H1 (cell line): ENCODE results near the gene LEO1. TPM values are rescaled to one million over a fixed set of nuclear protein-coding genes. Genes with fewer than 3 reads are reported as not detected.

ENCODE experiments used
- CTCF ChIA-PET: fragments of 300-600 bp; sonication (Branson Sonifier 250); formaldehyde crosslinking; loops from one replicate; lab custom pipeline; 2021; ENCODE audit not compliant: partially characterized antibody; lab: Charles Lee
- POLR2A ChIA-PET: fragments of 300-600 bp; sonication (Branson Sonifier 250); formaldehyde crosslinking; loops from one replicate; lab custom pipeline; 2021; ENCODE audit warnings: inconsistent platforms; ENCODE audit not compliant: partially characterized antibody; lab: Charles Lee
- DNase-seq, 2 experiments: peaks; one replicate each; pipeline versions ENCODE4 v3.0.0 to v3.0.0-alpha.2; 2010 to 2022; ENCODE audit warnings: low spot score in 2 of 2, low read depth in 1 of 2, mixed read lengths in 1 of 2
- FAIRE-seq: peaks from 2 replicates; lab custom pipeline; 2011; peaks lifted over from hg19 to GRCh38; lab: Jason Lieb, UNC
- H2AFZ ChIP-seq: 2 replicates; pipeline ENCODE4 v1.8.1; 2012; ENCODE audit warnings: low read length, inconsistent platforms
- H2AK5ac ChIP-seq: 2 replicates; pipeline ENCODE4 v1.6.1; 2013; ENCODE audit warnings: low read depth, low read length
- H2BK120ac ChIP-seq: replicated peaks from 2 replicates; pipeline ENCODE3; 2013; ENCODE audit warnings: low read depth, low read length, inconsistent platforms
- H2BK12ac ChIP-seq: 2 replicates; pipeline ENCODE4 v1.6.1; 2013; ENCODE audit warnings: low read depth, low read length
- H2BK15ac ChIP-seq: 2 replicates; pipeline ENCODE4 v1.6.1; 2013; ENCODE audit warnings: low read length
- H2BK20ac ChIP-seq: 2 replicates; pipeline ENCODE4 v1.6.1; 2013; ENCODE audit warnings: low read length
- H2BK5ac ChIP-seq: 2 replicates; pipeline ENCODE4 v1.6.1; 2013; ENCODE audit warnings: low read depth, low read length
- H3K14ac ChIP-seq: 2 replicates; pipeline ENCODE4 v1.6.1; 2013; ENCODE audit warnings: inconsistent platforms; ENCODE audit not compliant: insufficient read length
- H3K18ac ChIP-seq: 2 replicates; pipeline ENCODE4 v1.6.1; 2013; ENCODE audit warnings: low read length; ENCODE audit errors: extremely low read depth
- H3K23ac ChIP-seq: 2 replicates; pipeline ENCODE4 v1.6.1; 2013; ENCODE audit warnings: inconsistent platforms; ENCODE audit not compliant: insufficient read length
- H3K23me2 ChIP-seq: 2 replicates; pipeline ENCODE4 v1.6.1; 2013; ENCODE audit warnings: low read depth, low read length
- H3K27ac ChIP-seq: 2 replicates; pipeline ENCODE4 v1.6.1; 2011; ENCODE audit warnings: low read depth, low read length, inconsistent platforms
- H3K27me3 ChIP-seq, 4 experiments: replicated peaks in 1 of 4; 1 replicate in 1 of 4; 2 replicates in 3 of 4; pipeline versions ENCODE4 v1.6.1 to v1.8.1; 2011 to 2013; ENCODE audit warnings: low read length in 3 of 4, mild to moderate bottlenecking in 3 of 4, inconsistent platforms in 2 of 4, mixed read lengths in 2 of 4, moderate library complexity in 1 of 4; ENCODE audit not compliant: control insufficient read depth in 3 of 4, insufficient read depth in 3 of 4; ENCODE audit errors: extremely low read depth in 1 of 4
- H3K36me3 ChIP-seq, 4 experiments: 2 replicates each; pipeline versions ENCODE4 v1.6.1 to v1.8.1; 2011 to 2013; ENCODE audit warnings: mild to moderate bottlenecking in 4 of 4, low read length in 3 of 4, moderate library complexity in 2 of 4, control low read depth in 1 of 4, inconsistent platforms in 1 of 4; ENCODE audit not compliant: insufficient read depth in 4 of 4, control insufficient read depth in 2 of 4
- H3K4ac ChIP-seq: replicated peaks from 2 replicates; pipeline ENCODE3; 2013; ENCODE audit warnings: low read length, low read depth, mixed read lengths, inconsistent platforms; ENCODE audit not compliant: insufficient read length
- H3K4me1 ChIP-seq, 4 experiments: replicated peaks in 1 of 4; 1 replicate in 1 of 4; 2 replicates in 3 of 4; pipeline versions ENCODE4 v1.6.1 to v1.8.1; 2011 to 2013; ENCODE audit warnings: low read length in 3 of 4, inconsistent platforms in 2 of 4, mixed read lengths in 1 of 4; ENCODE audit not compliant: insufficient read depth in 4 of 4, control insufficient read depth in 3 of 4
- H3K4me2 ChIP-seq, 2 experiments: 2 replicates each; pipeline versions ENCODE4 v1.6.1 to v1.8.1; 2011 to 2013; ENCODE audit warnings: low read depth in 2 of 2, low read length in 2 of 2, control low read depth in 1 of 2, inconsistent platforms in 1 of 2, mild to moderate bottlenecking in 1 of 2; ENCODE audit not compliant: insufficient read depth in 1 of 2
- H3K4me3 ChIP-seq, 4 experiments: fragments of 200-600, 300-600 bp in 1 of 4; sonication (generic), shearing (Covaris generic), sonication (Bioruptor Twin) in 1 of 4; 2 replicates each; pipeline versions ENCODE4 v1.5.1 to v1.8.1; 2011 to 2016; ENCODE audit warnings: low read length in 4 of 4, low read depth in 3 of 4, control low read depth in 2 of 4, inconsistent platforms in 2 of 4, mild to moderate bottlenecking in 2 of 4, mixed read lengths in 1 of 4, moderate library complexity in 1 of 4; ENCODE audit not compliant: insufficient read depth in 2 of 4; ENCODE audit errors: extremely low read depth in 1 of 4
- H3K56ac ChIP-seq: replicated peaks from 2 replicates; pipeline ENCODE3; 2013; ENCODE audit warnings: low read depth, mild to moderate bottlenecking, mixed read lengths, low read length, inconsistent platforms; ENCODE audit not compliant: insufficient read length
- H3K79me1 ChIP-seq: 2 replicates; pipeline ENCODE4 v1.6.1; 2013; ENCODE audit warnings: low read depth, low read length, control low read depth
- H3K79me2 ChIP-seq, 2 experiments: 2 replicates each; pipeline versions ENCODE4 v1.6.1 to v1.8.1; 2012 to 2013; ENCODE audit warnings: low read length in 2 of 2, mild to moderate bottlenecking in 2 of 2, inconsistent platforms in 1 of 2; ENCODE audit not compliant: insufficient read depth in 2 of 2, control insufficient read depth in 1 of 2
- H3K9ac ChIP-seq, 4 experiments: replicated peaks in 1 of 4; 1 replicate in 1 of 4; 2 replicates in 3 of 4; pipeline versions ENCODE4 v1.6.1 to v1.8.1; 2011 to 2013; ENCODE audit warnings: low read depth in 3 of 4, low read length in 3 of 4, control low read depth in 2 of 4, mild to moderate bottlenecking in 2 of 4, moderate library complexity in 2 of 4, inconsistent platforms in 1 of 4; ENCODE audit errors: extremely low read depth in 1 of 4
- H3K9me3 ChIP-seq, 2 experiments: 2 replicates each; pipeline versions ENCODE4 v1.6.1 to v1.8.1; 2012 to 2013; ENCODE audit warnings: mild to moderate bottlenecking in 2 of 2, moderate library complexity in 2 of 2, control low read depth in 1 of 2, inconsistent platforms in 1 of 2, low read depth in 1 of 2, low read length in 1 of 2, mixed read lengths in 1 of 2; ENCODE audit not compliant: insufficient read depth in 2 of 2
- H4K20me1 ChIP-seq, 2 experiments: replicated peaks in 1 of 2; 2 replicates each; pipeline versions ENCODE3 to v1.8.1; 2011 to 2013; ENCODE audit warnings: inconsistent platforms in 2 of 2, low read length in 2 of 2, mild to moderate bottlenecking in 1 of 2; ENCODE audit not compliant: insufficient read depth in 2 of 2, control insufficient read depth in 1 of 2
- H4K5ac ChIP-seq: 2 replicates; pipeline ENCODE4 v1.6.1; 2013; ENCODE audit warnings: low read length, low read depth, mixed read lengths, inconsistent platforms; ENCODE audit not compliant: insufficient read length
- H4K8ac ChIP-seq: 2 replicates; pipeline ENCODE4 v1.8.0; 2013; ENCODE audit warnings: mild to moderate bottlenecking, moderate library complexity, low read length, inconsistent platforms; ENCODE audit not compliant: insufficient read depth; ENCODE audit errors: extremely low read depth
- H4K91ac ChIP-seq: replicated peaks from 2 replicates; pipeline ENCODE3; 2013; ENCODE audit warnings: low read length, mixed read lengths, inconsistent platforms; ENCODE audit not compliant: insufficient read length
- CHD2 ChIP-seq: IDR thresholded peaks from 2 replicates; pipeline ENCODE4 v1.6.1; 2012; ENCODE audit warnings: low read length, improper control_type of control experiment
- EGR1 ChIP-seq: IDR thresholded peaks from 2 replicates; pipeline ENCODE4 v1.6.1; 2011; ENCODE audit warnings: low read depth, low read length, borderline replicate concordance
- GTF2F1 ChIP-seq: IDR thresholded peaks from 2 replicates; pipeline ENCODE4 v1.6.1; 2012; ENCODE audit warnings: low read depth, low read length, improper control_type of control experiment, borderline replicate concordance
- RAD21 ChIP-seq, 2 experiments: IDR thresholded peaks in 1 of 2; conservative IDR thresholded peaks in 1 of 2; 2 replicates each; pipeline ENCODE4 v1.6.1; 2011; ENCODE audit warnings: low read depth in 2 of 2, low read length in 2 of 2, improper control_type of control experiment in 1 of 2, inconsistent platforms in 1 of 2, mild to moderate bottlenecking in 1 of 2, moderate library complexity in 1 of 2
- RXRA ChIP-seq: IDR thresholded peaks from 2 replicates; pipeline ENCODE4 v1.6.1; 2011; ENCODE audit warnings: low read depth, mild to moderate bottlenecking, low read length, moderate library complexity; ENCODE audit not compliant: insufficient read depth
- SP4 ChIP-seq: IDR thresholded peaks from 2 replicates; pipeline ENCODE4 v1.6.1; 2012; ENCODE audit warnings: low read length, inconsistent platforms
- SRF ChIP-seq: IDR thresholded peaks from 2 replicates; pipeline ENCODE4 v1.6.1; 2011; ENCODE audit warnings: mild to moderate bottlenecking, low read depth, low read length, moderate library complexity
- TBP ChIP-seq: IDR thresholded peaks from 2 replicates; pipeline ENCODE4 v1.6.1; 2011; ENCODE audit warnings: low read depth, low read length, improper control_type of control experiment
- YY1 ChIP-seq: IDR thresholded peaks from 2 replicates; pipeline ENCODE4 v1.6.1; 2011; ENCODE audit warnings: low read depth, mild to moderate bottlenecking, low read length
- WGBS, 2 experiments: shearing (Covaris generic) in 1 of 2; methylation state at CpG; one replicate each; pipeline versions ENCODE4 v1.1.6 to v1.1.7; 2013 to 2015; ENCODE audit warnings: low lambda C conversion rate in 2 of 2, mixed read lengths in 2 of 2, inconsistent platforms in 1 of 2, low coverage in 1 of 2, missing lambda C conversion rate in 1 of 2; ENCODE audit not compliant: insufficient replicate concordance in 2 of 2, insufficient coverage in 1 of 2, insufficient read length in 1 of 2; ENCODE audit errors: extremely low coverage in 1 of 2, missing lambda C conversion rate in 1 of 2; 5-methylcytosine and 5-hydroxymethylcytosine counted together
- polyA plus RNA-seq, 7 experiments: library from polyadenylated mRNA; depleted of rRNA in 3 of 7; stranded (reverse) in 5 of 7; unstranded in 2 of 7; fragments of >200 nt in 5 of 7; fragments of 200-250 nt in 2 of 7; gene quantifications; 1 replicate in 5 of 7; 2 replicates in 1 of 7; 4 replicates in 1 of 7; pipeline versions ENCODE4 v1.2.1 to v1.2.3, GENCODE V29; 2011 to 2013; ENCODE audit warnings: missing spikeins in 2 of 7, mixed read lengths in 2 of 7
- total RNA-seq: library from RNA; stranded (reverse); fragmentation: NEBNext Ultra II Directional; extraction: Animal tissue kit (Norgen Biotek cat#: 25700); gene quantifications from 2 replicates; pipeline ENCODE4 v1.2.1, GENCODE V29; 2021
- TF ChIP-seq, protein P1 (sequence below), 3 experiments: IDR thresholded peaks; 1 replicate in 2 of 3; 2 replicates in 1 of 3; pipeline versions ENCODE4 v1.5.1 to v1.6.1; 2011; ENCODE audit warnings: low read length in 3 of 3, mild to moderate bottlenecking in 3 of 3, inconsistent platforms in 2 of 3, low read depth in 1 of 3, moderate library complexity in 1 of 3; ENCODE audit not compliant: insufficient read depth in 1 of 3; ENCODE audit errors: control extremely low read depth in 1 of 3

Gene LEO1
- total and polyA plus RNA-seq, 2 of the 8 experiments (the other 6 are each of a cell fraction or from before 2014, with no cell fraction given) = 1.6 to 27.4 TPM

DNA sequence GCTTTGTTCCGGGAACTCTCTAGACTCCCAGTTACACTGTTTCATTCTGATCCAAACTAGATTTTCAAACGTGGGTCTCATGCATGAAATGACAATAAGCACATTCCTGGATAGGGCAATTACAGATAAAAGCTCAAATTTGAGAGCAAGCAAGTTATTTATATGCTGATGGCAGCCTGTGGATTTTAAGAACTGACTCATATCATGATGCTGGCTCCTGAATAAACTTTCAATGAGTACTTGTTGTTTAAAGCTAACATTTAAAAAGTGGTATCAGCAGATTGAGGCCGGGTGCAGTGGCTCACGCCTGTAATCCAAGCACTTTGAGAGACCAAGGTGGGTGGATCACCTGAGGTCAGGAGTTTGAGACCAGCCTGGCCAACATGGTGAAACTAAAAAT, 66.6 kb downstream of the LEO1 start:
- H2AK5ac ChIP-seq = no peak overlapping the region
- POLR2A ChIA-PET = no interaction called here
- H3K23ac ChIP-seq = no peak overlapping the region
- H3K4me2 ChIP-seq = no peak overlapping the region
- no peaks in the 10 kb centered on the region for H3K79me2 ChIP-seq
- no peak overlapping the region for H3K27ac ChIP-seq
- no peak overlapping the region for H2BK20ac ChIP-seq
- no peak overlapping the region for H2BK15ac ChIP-seq
- no peak overlapping the region for H2BK120ac ChIP-seq
- peaks cover 0 to 13% (median 5%) of the 10 kb centered on the region in 4 experiments; a peak in 4 of 8 replicates for H3K36me3 ChIP-seq
- FAIRE-seq (no peak), DNase-seq (no peak)
- 74% methylated on average over 4 of the region's 4 CpGs; no CpG with 5 or more reads in 1 of the 2 experiments for WGBS, 2 experiments
- H3K4me3 ChIP-seq = no peak overlapping the region
- H2BK5ac ChIP-seq = no peak overlapping the region
- H4K5ac ChIP-seq = no peak overlapping the region
- no peak overlapping the region for H4K8ac ChIP-seq
- no peaks in the 10 kb centered on the region for H3K79me1 ChIP-seq
- no peak overlapping the region for H2BK12ac ChIP-seq
- no peak overlapping the region for H2AFZ ChIP-seq
- CTCF ChIA-PET = interaction anchor here (0.6 to 3.9 kb wide), 25 partner anchors 8 to 557 kb away, joined by 3 to 26 read pairs (median 5); no protein-coding TSS in a partner anchor
- no peak overlapping the region for H4K91ac ChIP-seq
- H3K4me1 ChIP-seq = no peaks in the 10 kb centered on the region
- H3K27me3 ChIP-seq = peaks cover 0 to 1% (median 0%) of the 10 kb centered on the region in 4 experiments; a peak in 1 of 7 replicates
- H4K20me1 ChIP-seq = no peaks in the 10 kb centered on the region
- no peak overlapping the region for H3K56ac ChIP-seq
- H3K9me3 ChIP-seq = no peaks in the 10 kb centered on the region
- H3K9ac ChIP-seq = no peak overlapping the region; a peak in 1 of 7 replicates
- no peaks in the 10 kb centered on the region for H3K23me2 ChIP-seq
- H3K18ac ChIP-seq = no peak overlapping the region
- H3K4ac ChIP-seq = no peak overlapping the region
- no peak overlapping the region for H3K14ac ChIP-seq
- TF ChIP-seq SRF (no peak), YY1 (no peak), RXRA (no peak), TBP (no peak), GTF2F1 (no peak), EGR1 (no peak), SP4 (no peak), RAD21 (IDR thresholded peaks at IDR 0.05 in 1 of 2, conservative IDR thresholded peaks at IDR 0.05 in 1 of 2; ENCODE audit: low read depth in 2 of 2, low read length in 2 of 2) (no peak), CHD2 (no peak)
- TF ChIP-seq, protein P1, sequence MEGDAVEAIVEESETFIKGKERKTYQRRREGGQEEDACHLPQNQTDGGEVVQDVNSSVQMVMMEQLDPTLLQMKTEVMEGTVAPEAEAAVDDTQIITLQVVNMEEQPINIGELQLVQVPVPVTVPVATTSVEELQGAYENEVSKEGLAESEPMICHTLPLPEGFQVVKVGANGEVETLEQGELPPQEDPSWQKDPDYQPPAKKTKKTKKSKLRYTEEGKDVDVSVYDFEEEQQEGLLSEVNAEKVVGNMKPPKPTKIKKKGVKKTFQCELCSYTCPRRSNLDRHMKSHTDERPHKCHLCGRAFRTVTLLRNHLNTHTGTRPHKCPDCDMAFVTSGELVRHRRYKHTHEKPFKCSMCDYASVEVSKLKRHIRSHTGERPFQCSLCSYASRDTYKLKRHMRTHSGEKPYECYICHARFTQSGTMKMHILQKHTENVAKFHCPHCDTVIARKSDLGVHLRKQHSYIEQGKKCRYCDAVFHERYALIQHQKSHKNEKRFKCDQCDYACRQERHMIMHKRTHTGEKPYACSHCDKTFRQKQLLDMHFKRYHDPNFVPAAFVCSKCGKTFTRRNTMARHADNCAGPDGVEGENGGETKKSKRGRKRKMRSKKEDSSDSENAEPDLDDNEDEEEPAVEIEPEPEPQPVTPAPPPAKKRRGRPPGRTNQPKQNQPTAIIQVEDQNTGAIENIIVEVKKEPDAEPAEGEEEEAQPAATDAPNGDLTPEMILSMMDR (IDR thresholded peaks at IDR 0.05; ENCODE audit: control extremely low read depth in 1 of 3, insufficient read depth in 1 of 3, low read depth in 1 of 3, low read length in 3 of 3) = no peak
